Epidermal melanocyte (primary cell): ENCODE data around the gene PRPF40B.

Source experiments
- DNase-seq: peaks from one replicate; pipeline ENCODE4 v3.0.0; 2011; ENCODE audit warnings: low spot score; ENCODE audit not compliant: insufficient read length

PRPF40B gene

GRCh38 chr12:49635656-49636055 lies 12.3 kb downstream of the PRPF40B start:
- DNase-seq, result no peak

GRCh38 chr12:49636574-49636973 lies 13.2 kb downstream of the PRPF40B start:
- DNase-seq, result no peak

GRCh38 chr12:49636979-49637755 lies 13.8 kb downstream of the PRPF40B start:
- peak; percentile 81 for DNase-seq

GRCh38 chr12:49641748-49642369 lies 18.5 kb downstream of the PRPF40B start:
- no peak for DNase-seq

- DNase-seq, result no peak
Measured at GRCh38 chr12:49642370-49642802, 19.0 kb downstream of the PRPF40B start.

- no peak for DNase-seq
Measured at GRCh38 chr12:49643135-49643534, 19.8 kb downstream of the PRPF40B start.

GRCh38 chr12:49643961-49644619 lies 20.7 kb downstream of the PRPF40B start:
- no peak for DNase-seq

- DNase-seq, result peak; percentile 95
Measured at GRCh38 chr12:49644620-49644994, 21.2 kb downstream of the PRPF40B start.

- no peak for DNase-seq
Measured at GRCh38 chr12:49645146-49646039, 22.0 kb downstream of the PRPF40B start.

- DNase-seq, result no peak
Measured at GRCh38 chr12:49646331-49646830, 23.0 kb downstream of the PRPF40B start.

- DNase-seq, result no peak
Measured at GRCh38 chr12:49646871-49647654, 23.7 kb downstream of the PRPF40B start.

GRCh38 chr12:49647827-49648711 lies 24.7 kb downstream of the PRPF40B start:
- DNase-seq, result no peak

- no peak for DNase-seq
Measured at GRCh38 chr12:49648712-49649003, 25.3 kb downstream of the PRPF40B start.

- DNase-seq, result no peak
Measured at GRCh38 chr12:49649445-49649844, 26.1 kb downstream of the PRPF40B start.

GRCh38 chr12:49649892-49650291 lies 26.5 kb downstream of the PRPF40B start:
- no peak for DNase-seq

GRCh38 chr12:49651855-49652254 lies 28.5 kb downstream of the PRPF40B start:
- no peak for DNase-seq

- no peak for DNase-seq
Measured at GRCh38 chr12:49652921-49653520, 29.7 kb downstream of the PRPF40B start.

GRCh38 chr12:49654715-49655114 lies 31.4 kb downstream of the PRPF40B start:
- DNase-seq, result no peak

- no peak for DNase-seq
Measured at GRCh38 chr12:49655595-49656236, 32.4 kb downstream of the PRPF40B start.
